IMR-90 (cell line): ENCODE data around the gene DUXB. TPM values are rescaled to one million over a fixed set of nuclear protein-coding genes. Genes with fewer than 3 reads are reported as not detected.

Experiments
- ATAC-seq: fragments of 200-7000 bp; cut with Tn5 transposase; 2 replicates; pipeline ENCODE4 v1.9.1; 2020; ENCODE audit warnings: low read depth, mild to moderate bottlenecking, moderate library complexity
- BruUV-seq: library from RNA; stranded (reverse); fragments of 400-500 nt; replicated peaks from 2 replicates; lab custom pipeline; 2021; lab: Mats Ljungman, UMichigan
- CTCF ChIA-PET: fragments of 300-600 bp; formaldehyde crosslinking; extraction: SDS; loops from one replicate; lab custom pipeline; 2021; ENCODE audit warnings: antibody characterized with exemption; lab: Yijun Ruan, JAX
- POLR2A ChIA-PET: fragments of 300-600 bp; sonication (Branson Sonifier 250); formaldehyde crosslinking; loops from one replicate; lab custom pipeline; 2022; ENCODE audit warnings: antibody characterized with exemption; ENCODE audit not compliant: unreplicated experiment; lab: Charles Lee
- DNase-seq: peaks from one replicate; pipeline ENCODE4 v3.0.0; 2013
- H2AFZ ChIP-seq: replicated peaks from 2 replicates; pipeline ENCODE3; 2013; ENCODE audit warnings: low read length, mild to moderate bottlenecking; ENCODE audit not compliant: poor library complexity
- H2AK5ac ChIP-seq: 2 replicates; pipeline ENCODE4 v1.6.1; 2013; ENCODE audit warnings: low read depth, low read length, inconsistent platforms
- H2AK9ac ChIP-seq: replicated peaks from 2 replicates; pipeline ENCODE3; 2013; ENCODE audit warnings: mild to moderate bottlenecking, low read depth, low read length, moderate library complexity; ENCODE audit not compliant: poor library complexity
- H2BK120ac ChIP-seq: 2 replicates; pipeline ENCODE4 v1.6.1; 2013; ENCODE audit warnings: low read depth, low read length, inconsistent platforms
- H2BK15ac ChIP-seq: 3 replicates; pipeline ENCODE4 v1.6.1; 2013; ENCODE audit warnings: low read depth, low read length, inconsistent platforms
- H2BK20ac ChIP-seq: 2 replicates; pipeline ENCODE4 v1.6.1; 2013; ENCODE audit warnings: low read depth, mild to moderate bottlenecking, inconsistent platforms, low read length, moderate library complexity
- H2BK5ac ChIP-seq: 2 replicates; pipeline ENCODE4 v1.6.1; 2013; ENCODE audit warnings: mild to moderate bottlenecking, low read depth, low read length, inconsistent platforms; ENCODE audit not compliant: poor library complexity, severe bottlenecking
- H3K14ac ChIP-seq: replicated peaks from 2 replicates; pipeline ENCODE4 v1.6.1; 2013; ENCODE audit warnings: low read depth, low read length, inconsistent platforms
- H3K18ac ChIP-seq: 2 replicates; pipeline ENCODE4 v1.6.1; 2013; ENCODE audit warnings: low read depth, low read length, control low read depth
- H3K23ac ChIP-seq: 2 replicates; pipeline ENCODE4 v1.6.1; 2013; ENCODE audit warnings: low read depth, low read length, inconsistent platforms
- H3K27ac ChIP-seq: 2 replicates; pipeline ENCODE4 v1.5.1; 2013; ENCODE audit warnings: mild to moderate bottlenecking, control low read depth, low read length; ENCODE audit not compliant: insufficient read depth
- H3K27me3 ChIP-seq: 2 replicates; pipeline ENCODE4 v1.6.1; 2013; ENCODE audit warnings: low read length; ENCODE audit not compliant: control insufficient read depth, insufficient read depth
- H3K36me3 ChIP-seq: 2 replicates; pipeline ENCODE4 v1.6.1; 2013; ENCODE audit warnings: low read length, mixed read lengths; ENCODE audit not compliant: control insufficient read depth, insufficient read depth
- H3K4ac ChIP-seq: 2 replicates; pipeline ENCODE4 v1.6.1; 2013; ENCODE audit warnings: low read depth, low read length, inconsistent platforms
- H3K4me1 ChIP-seq: 2 replicates; pipeline ENCODE4 v1.6.1; 2013; ENCODE audit warnings: low read length, mixed read lengths; ENCODE audit not compliant: control insufficient read depth, insufficient read depth
- H3K4me2 ChIP-seq: 2 replicates; pipeline ENCODE4 v1.6.1; 2013; ENCODE audit warnings: low read depth, mild to moderate bottlenecking, control low read depth, low read length, moderate library complexity
- H3K4me3 ChIP-seq: 2 replicates; pipeline ENCODE4 v1.5.1; 2013; ENCODE audit warnings: low read depth, mild to moderate bottlenecking, control low read depth, low read length, moderate library complexity; ENCODE audit not compliant: insufficient read depth
- H3K56ac ChIP-seq: 2 replicates; pipeline ENCODE4 v1.6.1; 2013; ENCODE audit warnings: low read length, inconsistent platforms; ENCODE audit not compliant: insufficient read depth; ENCODE audit errors: extremely low read depth
- H3K79me1 ChIP-seq, 2 experiments: 2 replicates each; pipeline ENCODE4 v1.6.1; 2013; ENCODE audit warnings: low read length in 2 of 2, inconsistent platforms in 1 of 2, low read depth in 1 of 2
- H3K9ac ChIP-seq: 2 replicates; pipeline ENCODE4 v1.6.1; 2013; ENCODE audit warnings: low read depth, low read length, control low read depth
- H3K9me1 ChIP-seq: 2 replicates; pipeline ENCODE4 v1.6.1; 2013; ENCODE audit warnings: low read length, inconsistent platforms; ENCODE audit not compliant: insufficient read depth
- H3K9me3 ChIP-seq: 2 replicates; pipeline ENCODE4 v1.6.1; 2013; ENCODE audit warnings: low read length; ENCODE audit not compliant: control insufficient read depth, insufficient read depth
- H4K20me1 ChIP-seq: 2 replicates; pipeline ENCODE4 v1.6.1; 2013; ENCODE audit warnings: low read length, inconsistent platforms; ENCODE audit not compliant: insufficient read depth
- H4K5ac ChIP-seq: 2 replicates; pipeline ENCODE4 v1.6.1; 2013; ENCODE audit warnings: mild to moderate bottlenecking, low read depth, low read length, control low read depth
- H4K8ac ChIP-seq, 2 experiments: 2 replicates each; pipeline ENCODE4 v1.6.1; 2013; ENCODE audit warnings: low read depth in 2 of 2, low read length in 2 of 2, control low read depth in 1 of 2, inconsistent platforms in 1 of 2
- H4K91ac ChIP-seq: 2 replicates; pipeline ENCODE4 v1.6.1; 2013; ENCODE audit warnings: low read depth, low read length, inconsistent platforms; ENCODE audit not compliant: insufficient read depth
- BHLHE40 ChIP-seq: fragments of 150-350 bp; IDR thresholded peaks from 2 replicates; pipeline ENCODE4 v1.6.1; 2016; ENCODE audit warnings: mild to moderate bottlenecking, low read depth, low read length
- CEBPB ChIP-seq: IDR thresholded peaks from 2 replicates; pipeline ENCODE4 v1.6.1; 2012; ENCODE audit warnings: low read depth, low read length, improper control_type of control experiment
- CHD1 ChIP-seq: IDR thresholded peaks from 2 replicates; pipeline ENCODE4 v1.6.1; 2012; ENCODE audit warnings: low read depth, low read length, improper control_type of control experiment
- CTCF ChIP-seq: conservative IDR thresholded peaks from 2 replicates; pipeline ENCODE4 v1.5.1; 2012; ENCODE audit warnings: mild to moderate bottlenecking, low read depth, low read length, improper control_type of control experiment
- ELK1 ChIP-seq: fragments of 150-350 bp; IDR thresholded peaks from 2 replicates; pipeline ENCODE4 v1.6.1; 2016; ENCODE audit warnings: low read depth, mild to moderate bottlenecking, low read length, moderate library complexity, borderline replicate concordance
- FOS ChIP-seq: fragments of 150-350 bp; IDR thresholded peaks from 2 replicates; pipeline ENCODE4 v1.6.1; 2016; ENCODE audit warnings: low read depth, low read length
- MAFK ChIP-seq: IDR thresholded peaks from 2 replicates; pipeline ENCODE4 v1.6.1; 2012; ENCODE audit warnings: low read depth, low read length, improper control_type of control experiment
- MAZ ChIP-seq: IDR thresholded peaks from 2 replicates; pipeline ENCODE4 v1.6.1; 2012; ENCODE audit warnings: low read depth, mild to moderate bottlenecking, low read length, improper control_type of control experiment, moderate library complexity, borderline replicate concordance
- MXI1 ChIP-seq: IDR thresholded peaks from 2 replicates; pipeline ENCODE4 v1.6.1; 2012; ENCODE audit warnings: low read depth, mild to moderate bottlenecking, low read length, moderate library complexity, borderline replicate concordance
- NFE2L2 ChIP-seq: fragments of 150-350 bp; IDR thresholded peaks from 2 replicates; pipeline ENCODE4 v1.6.1; 2016; ENCODE audit warnings: low read depth, mild to moderate bottlenecking, low read length
- POLR2A ChIP-seq: IDR thresholded peaks from 2 replicates; pipeline ENCODE4 v1.6.1; 2012; ENCODE audit warnings: mild to moderate bottlenecking, low read depth, low read length
- RAD21 ChIP-seq: IDR thresholded peaks from 2 replicates; pipeline ENCODE4 v1.6.1; 2012; ENCODE audit warnings: low read length, improper control_type of control experiment
- RCOR1 ChIP-seq: IDR thresholded peaks from 2 replicates; pipeline ENCODE4 v1.6.1; 2012; ENCODE audit warnings: mild to moderate bottlenecking, low read length, improper control_type of control experiment; ENCODE audit not compliant: insufficient replicate concordance
- RFX5 ChIP-seq: IDR thresholded peaks from 2 replicates; pipeline ENCODE4 v1.8.0; 2012; ENCODE audit warnings: low read depth, mild to moderate bottlenecking, low read length, moderate library complexity
- SMC3 ChIP-seq: fragments of 150-350 bp; IDR thresholded peaks from 2 replicates; pipeline ENCODE4 v1.6.1; 2016; ENCODE audit warnings: low read depth, mild to moderate bottlenecking, antibody characterized with exemption, low read length, moderate library complexity
- USF2 ChIP-seq: fragments of 150-350 bp; IDR thresholded peaks from 2 replicates; pipeline ENCODE4 v1.6.1; 2017; ENCODE audit warnings: mild to moderate bottlenecking, antibody characterized with exemption, low read length, low read depth
- dilution Hi-C: fragments of 300-500 bp; cut with HindIII; formaldehyde crosslinking; loops from one replicate; pipeline ENCODE4 v1.14.3; 2018; ENCODE audit warnings: low sequenced_read_pairs; ENCODE audit not compliant: unreplicated experiment
- in situ Hi-C: fragments of 300-500 bp; cut with MboI; formaldehyde crosslinking; loops from 3 replicates; pipeline ENCODE4 v1.14.3; 2019; ENCODE audit warnings: low sequenced_read_pairs, inconsistent platforms, mixed read lengths
- intact Hi-C: fragments of 100-400 bp; cut with micrococcal nuclease; formaldehyde crosslinking; loops from 2 replicates; pipeline ENCODE4 v1.10.0; 2022
- polyA plus RNA-seq, 3 experiments: library from polyadenylated mRNA; depleted of rRNA; stranded (reverse); fragments of >200 nt; gene quantifications; 2 replicates each; pipeline ENCODE4 v1.2.3, GENCODE V29; 2012; ENCODE audit warnings: low replicate concordance in 1 of 3
- total RNA-seq: library from RNA; depleted of rRNA; stranded (reverse); fragments of >200 nt; gene quantifications from 2 replicates; pipeline ENCODE4 v1.2.3, GENCODE V29; 2012

Gene DUXB
- total and polyA plus RNA-seq, 2 of the 4 experiments (the other 2 are of a cell fraction): not detected

GRCh38 chr16:75667503-75667902, 33.8 kb downstream of the DUXB start:
- H4K5ac ChIP-seq: no peak overlapping the region
- no peak for TF ChIP-seq CTCF
- no peak for TF ChIP-seq POLR2A
- no peak for TF ChIP-seq MXI1
- no peak for TF ChIP-seq NFE2L2
- no peak for TF ChIP-seq RCOR1
- TF ChIP-seq SMC3: no peak
- TF ChIP-seq CEBPB: no peak
- TF ChIP-seq RAD21: no peak
- TF ChIP-seq FOS: no peak
- no peak for TF ChIP-seq BHLHE40
- TF ChIP-seq CHD1: no peak
- no peak for TF ChIP-seq MAFK
- no peak for TF ChIP-seq ELK1
- TF ChIP-seq RFX5: no peak
- TF ChIP-seq MAZ: no peak
- no peak for TF ChIP-seq USF2
- H2BK20ac ChIP-seq: no peak overlapping the region
- no peaks in the 10 kb centered on the region for H3K9me3 ChIP-seq
- H3K23ac ChIP-seq: no peak overlapping the region
- H3K4me1 ChIP-seq: peaks cover 1% of the 10 kb centered on the region; the same call in 1 of the 2 replicates
- H4K91ac ChIP-seq: no peak overlapping the region
- H2AK5ac ChIP-seq: no peak overlapping the region
- H3K27ac ChIP-seq: no peak overlapping the region
- no peak overlapping the region for H2AFZ ChIP-seq
- in situ Hi-C loops: no loop called here
- no peak overlapping the region for H3K4ac ChIP-seq
- H3K79me1 ChIP-seq: no peaks in the 10 kb centered on the region
- no peak overlapping the region for H2AK9ac ChIP-seq
- POLR2A ChIA-PET: no interaction called here
- no peak overlapping the region for H3K56ac ChIP-seq
- H3K18ac ChIP-seq: no peak overlapping the region
- BruUV-seq: no TSS peak
- no peaks in the 10 kb centered on the region for H3K9me1 ChIP-seq
- no peaks in the 10 kb centered on the region for H3K27me3 ChIP-seq
- CTCF ChIA-PET: no interaction called here
- H2BK5ac ChIP-seq: no peak overlapping the region
- H3K4me3 ChIP-seq: no peak overlapping the region
- dilution Hi-C loops: no loop called here
- H3K14ac ChIP-seq: no peak overlapping the region
- H3K36me3 ChIP-seq: no peaks in the 10 kb centered on the region
- H3K9ac ChIP-seq: no peak overlapping the region
- H2BK15ac ChIP-seq: no peak overlapping the region
- intact Hi-C loops: no loop called here
- no peak overlapping the region for H4K8ac ChIP-seq
- ATAC-seq: no peak
- H4K20me1 ChIP-seq: no peaks in the 10 kb centered on the region
- no peak overlapping the region for H2BK120ac ChIP-seq
- no peak for DNase-seq
- H3K4me2 ChIP-seq: no peak overlapping the region
